Ascending aorta (tissue), 2 donors: ENCODE results near the gene STPG1. TPM values are rescaled to one million over a fixed set of nuclear protein-coding genes. Genes with fewer than 3 reads are reported as not detected.

Source experiments
- DNase-seq, 2 donors: peaks; one replicate each; pipeline ENCODE4 v3.0.0-alpha.2; 2019; ENCODE audit warnings: low spot score in 2 of 2
- H3K27ac ChIP-seq, 2 donors: fragments of 200-600 bp; sonication (generic); one replicate each; pipeline ENCODE4 v1.5.1; 2016 to 2017; ENCODE audit warnings: mild to moderate bottlenecking in 1 of 2
- H3K27me3 ChIP-seq: fragments of 200-600 bp; sonication (generic); one replicate; pipeline ENCODE4 v1.5.1; 2017
- H3K36me3 ChIP-seq, 2 donors: fragments of 200-600 bp; sonication (generic); one replicate each; pipeline ENCODE4 v1.5.1; 2016
- H3K4me1 ChIP-seq, 2 donors: fragments of 200-600 bp; sonication (generic); one replicate each; pipeline ENCODE4 v1.5.1; 2016 to 2017; ENCODE audit warnings: mild to moderate bottlenecking in 1 of 2
- H3K4me3 ChIP-seq, 2 donors: fragments of 200-600 bp; sonication (generic); one replicate each; pipeline ENCODE4 v1.5.1; 2016 to 2017; ENCODE audit warnings: mild to moderate bottlenecking in 1 of 2
- H3K9me3 ChIP-seq, 2 donors: fragments of 200-600 bp; sonication (generic); one replicate each; pipeline ENCODE4 v1.5.1; 2016
- intact Hi-C: fragments of 100-400 bp; cut with DNase I; formaldehyde crosslinking; loops from one replicate; pipeline ENCODE4 v1.15.1; 2023
- total RNA-seq: library from RNA; depleted of rRNA; stranded (reverse); fragments of >200 nt; gene quantifications from one replicate; pipeline ENCODE4 v1.1.0, GENCODE V29; 2016
- TF ChIP-seq, protein P1 (sequence below), 3 experiments: fragments of 200-600 bp in 2 of 3; fragments of 450-650 bp in 1 of 3; sonication (generic) in 2 of 3; IDR thresholded peaks; one replicate each; pipeline ENCODE4 v1.5.1; 2016 to 2019; ENCODE audit warnings: antibody characterized with exemption in 3 of 3, mild to moderate bottlenecking in 1 of 3, moderate library complexity in 1 of 3

Gene STPG1
- total RNA-seq, 1 donor from 2014 or later, result 11.0 TPM

- intact Hi-C loops, result no loop called here
Observed at GRCh38 chr1:24345334-24345733, 68.2 kb downstream of the STPG1 start.

GRCh38 chr1:24344090-24344742 is 69.4 kb downstream of the STPG1 start:
- Histone ChIP-seq H3K4me3 (no peak overlapping the region), H3K27me3 (no peaks in the 10 kb centered on the region), H3K36me3 (no peaks in the 10 kb centered on the region), H3K27ac (no peak overlapping the region), H3K4me1 (no peaks in the 10 kb centered on the region), H3K9me3 (no peaks in the 10 kb centered on the region)
- intact Hi-C loops, result no loop called here
- TF ChIP-seq, protein P1, sequence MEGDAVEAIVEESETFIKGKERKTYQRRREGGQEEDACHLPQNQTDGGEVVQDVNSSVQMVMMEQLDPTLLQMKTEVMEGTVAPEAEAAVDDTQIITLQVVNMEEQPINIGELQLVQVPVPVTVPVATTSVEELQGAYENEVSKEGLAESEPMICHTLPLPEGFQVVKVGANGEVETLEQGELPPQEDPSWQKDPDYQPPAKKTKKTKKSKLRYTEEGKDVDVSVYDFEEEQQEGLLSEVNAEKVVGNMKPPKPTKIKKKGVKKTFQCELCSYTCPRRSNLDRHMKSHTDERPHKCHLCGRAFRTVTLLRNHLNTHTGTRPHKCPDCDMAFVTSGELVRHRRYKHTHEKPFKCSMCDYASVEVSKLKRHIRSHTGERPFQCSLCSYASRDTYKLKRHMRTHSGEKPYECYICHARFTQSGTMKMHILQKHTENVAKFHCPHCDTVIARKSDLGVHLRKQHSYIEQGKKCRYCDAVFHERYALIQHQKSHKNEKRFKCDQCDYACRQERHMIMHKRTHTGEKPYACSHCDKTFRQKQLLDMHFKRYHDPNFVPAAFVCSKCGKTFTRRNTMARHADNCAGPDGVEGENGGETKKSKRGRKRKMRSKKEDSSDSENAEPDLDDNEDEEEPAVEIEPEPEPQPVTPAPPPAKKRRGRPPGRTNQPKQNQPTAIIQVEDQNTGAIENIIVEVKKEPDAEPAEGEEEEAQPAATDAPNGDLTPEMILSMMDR (IDR thresholded peaks at IDR 0.05), result no peak
- DNase-seq, result no peak

More at GRCh38 chr1:24345334-24345733, 68.2 kb downstream of the STPG1 start:
- no peaks in the 10 kb centered on the region for H3K36me3 ChIP-seq
- H3K4me3 ChIP-seq, result no peak overlapping the region
- no peaks in the 10 kb centered on the region for H3K4me1 ChIP-seq
- TF ChIP-seq, protein P1 (IDR thresholded peaks at IDR 0.05), result no peak
- no peak for DNase-seq
- no peaks in the 10 kb centered on the region for H3K27me3 ChIP-seq
- H3K9me3 ChIP-seq, result no peaks in the 10 kb centered on the region
- no peak overlapping the region for H3K27ac ChIP-seq

- Histone ChIP-seq H3K36me3 (no peaks in the 10 kb centered on the region), H3K27ac (no peak overlapping the region), H3K4me3 (no peak overlapping the region), H3K27me3 (no peaks in the 10 kb centered on the region), H3K9me3 (no peaks in the 10 kb centered on the region), H3K4me1 (no peaks in the 10 kb centered on the region)
- no peak for DNase-seq
- TF ChIP-seq, protein P1 (IDR thresholded peaks at IDR 0.05), result no peak
- intact Hi-C loops, result no loop called here
Observed at GRCh38 chr1:24343412-24344089, 70.0 kb downstream of the STPG1 start.

DNA sequence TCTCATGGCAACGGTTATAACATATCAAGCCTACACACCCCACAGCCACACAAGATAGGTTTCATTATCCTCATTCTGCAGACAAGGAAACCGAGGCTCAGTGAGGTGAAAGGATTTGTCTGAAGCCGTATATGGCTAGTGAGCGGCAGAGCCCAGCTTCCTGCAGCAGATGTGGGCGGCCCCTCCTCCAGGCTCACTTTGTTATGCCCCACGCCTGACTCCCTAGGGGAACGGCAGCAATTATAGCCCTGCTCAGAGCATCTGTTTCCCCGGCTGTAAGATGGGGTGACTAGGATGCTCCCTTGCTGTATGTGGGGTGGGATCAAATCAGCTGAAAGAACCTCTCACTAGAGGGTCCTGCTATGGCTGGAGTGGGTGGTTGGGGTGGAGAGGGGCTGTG is 72.3 kb downstream of the STPG1 start:
- Histone ChIP-seq H3K27me3 (no peaks in the 10 kb centered on the region), H3K4me3 (no peak overlapping the region), H3K4me1 (no peaks in the 10 kb centered on the region), H3K27ac (no peak overlapping the region), H3K36me3 (no peaks in the 10 kb centered on the region), H3K9me3 (no peaks in the 10 kb centered on the region)
- intact Hi-C loops, result no loop called here
- TF ChIP-seq, protein P1 (IDR thresholded peaks at IDR 0.05), result no peak
- no peak for DNase-seq

DNA sequence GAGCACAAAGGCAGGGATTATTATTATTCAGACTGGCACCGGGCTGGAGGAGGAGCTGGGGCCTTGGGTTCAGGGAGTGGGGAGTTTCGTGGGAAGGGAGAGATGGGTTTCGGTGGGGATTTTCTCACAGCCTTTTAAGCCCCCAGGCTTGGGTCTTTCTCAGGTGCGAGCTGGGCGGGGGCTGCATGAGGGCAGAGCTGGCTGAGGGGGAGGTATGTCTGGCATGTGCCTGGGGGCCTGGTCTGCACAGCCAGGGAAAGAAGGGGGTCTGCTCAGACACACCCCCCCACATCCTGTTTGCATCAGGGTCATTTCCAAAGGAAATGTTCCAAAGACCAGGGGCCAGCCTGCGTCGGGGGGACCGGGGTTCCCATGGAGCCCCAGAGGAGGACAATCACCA is 72.8 kb downstream of the STPG1 start:
- intact Hi-C loops, result no loop called here
- TF ChIP-seq, protein P1 (IDR thresholded peaks at IDR 0.05), result no peak
- Histone ChIP-seq H3K9me3 (no peaks in the 10 kb centered on the region), H3K4me1 (no peaks in the 10 kb centered on the region), H3K36me3 (no peaks in the 10 kb centered on the region), H3K4me3 (no peak overlapping the region), H3K27me3 (no peaks in the 10 kb centered on the region), H3K27ac (no peak overlapping the region)
- DNase-seq, result no peak
